Suprapubic skin (tissue), 4 donors: Measurements from ENCODE around the gene PREX1. TPM values are rescaled to one million over a fixed set of nuclear protein-coding genes. Genes with fewer than 3 reads are reported as not detected.

Experiments used
- DNase-seq, 2 donors: peaks; one replicate each; pipeline ENCODE4 v3.0.0-alpha.2; 2019; ENCODE audit warnings: low spot score in 2 of 2
- H3K27ac ChIP-seq: fragments of 200-600 bp; sonication (generic); one replicate; pipeline ENCODE4 v1.5.1; 2019
- H3K27me3 ChIP-seq: fragments of 200-600 bp; sonication (generic); one replicate; pipeline ENCODE4 v1.5.1; 2019
- H3K36me3 ChIP-seq: fragments of 200-600 bp; sonication (generic); one replicate; pipeline ENCODE4 v1.5.1; 2019
- H3K4me1 ChIP-seq: fragments of 200-600 bp; sonication (generic); one replicate; pipeline ENCODE4 v1.5.1; 2019
- H3K4me3 ChIP-seq: fragments of 200-600 bp; sonication (generic); one replicate; pipeline ENCODE4 v1.5.1; 2019; ENCODE audit warnings: mild to moderate bottlenecking
- H3K9me3 ChIP-seq: fragments of 200-600 bp; sonication (generic); one replicate; pipeline ENCODE4 v1.5.1; 2019
- CTCF ChIP-seq, 2 donors: fragments of 200-600 bp in 1 of 2; fragments of 450-650 bp in 1 of 2; sonication (generic) in 1 of 2; IDR thresholded peaks; one replicate each; pipeline ENCODE4 v1.5.1; 2016 to 2019; ENCODE audit warnings: antibody characterized with exemption in 2 of 2, mild to moderate bottlenecking in 1 of 2, moderate library complexity in 1 of 2
- EP300 ChIP-seq: sonication (generic); formaldehyde crosslinking; IDR thresholded peaks from one replicate; pipeline ENCODE4 v1.6.1; 2017; ENCODE audit warnings: antibody characterized with exemption
- POLR2A ChIP-seq, 2 donors: fragments of 450-650 bp; IDR thresholded peaks; one replicate each; pipeline ENCODE4 v1.6.1; 2017; ENCODE audit warnings: antibody characterized with exemption in 2 of 2, mild to moderate bottlenecking in 2 of 2, moderate library complexity in 2 of 2
- POLR2AphosphoS5 ChIP-seq, 3 donors: sonication (generic); formaldehyde crosslinking; IDR thresholded peaks; one replicate each; pipeline ENCODE4 v1.6.1; 2017; ENCODE audit warnings: antibody characterized with exemption in 3 of 3
- WGBS: methylation state at CpG from one replicate; pipeline ENCODE4 v1.1.5; 2018; 5-methylcytosine and 5-hydroxymethylcytosine counted together
- total RNA-seq, 4 donors: library from RNA; depleted of rRNA; stranded (reverse); fragments of >200 nt; gene quantifications; one replicate each; pipeline ENCODE4 v1.1.0, GENCODE V29; 2016

Gene PREX1
- total RNA-seq, 4 donors from 2014 or later = 4.7 to 15.1 (median 10.2) TPM

GRCh38 chr20:48684501-48685041, 143.2 kb downstream of the PREX1 start:
- DNase-seq = no peak
- H3K36me3 ChIP-seq = peaks cover 1% of the 10 kb centered on the region
- peaks cover 56% of the 10 kb centered on the region for H3K4me1 ChIP-seq
- no peak for TF ChIP-seq EP300
- TF ChIP-seq CTCF (IDR thresholded peaks at IDR 0.05) = no peak
- TF ChIP-seq POLR2AphosphoS5 (IDR thresholded peaks at IDR 0.05) = no peak
- TF ChIP-seq POLR2A (IDR thresholded peaks at IDR 0.05) = no peak
- H3K9me3 ChIP-seq = no peaks in the 10 kb centered on the region
- no peaks in the 10 kb centered on the region for H3K27me3 ChIP-seq
- no peak overlapping the region for H3K4me3 ChIP-seq
- H3K27ac ChIP-seq = no peak overlapping the region
- 72% methylated on average over 14 of the region's 14 CpGs for WGBS

- TF ChIP-seq POLR2AphosphoS5 (IDR thresholded peaks at IDR 0.05) (no peak), POLR2A (IDR thresholded peaks at IDR 0.05) (no peak), EP300 (no peak), CTCF (IDR thresholded peaks at IDR 0.05) (no peak)
- WGBS = 67% methylated on average over 12 of the region's 12 CpGs
- Histone ChIP-seq H3K4me1 (peaks cover 56% of the 10 kb centered on the region), H3K4me3 (no peak overlapping the region), H3K36me3 (peaks cover 7% of the 10 kb centered on the region), H3K27me3 (no peaks in the 10 kb centered on the region), H3K9me3 (no peaks in the 10 kb centered on the region), H3K27ac (no peak overlapping the region)
- no peak for DNase-seq
Measured at GRCh38 chr20:48683467-48684175, 144.2 kb downstream of the PREX1 start.

- Histone ChIP-seq H3K9me3 (no peaks in the 10 kb centered on the region), H3K4me3 (no peak overlapping the region), H3K36me3 (peaks cover 7% of the 10 kb centered on the region), H3K27ac (peak overlapping the region; percentile 4), H3K4me1 (peaks cover 56% of the 10 kb centered on the region), H3K27me3 (no peaks in the 10 kb centered on the region)
- DNase-seq = peak in 1 of 2 donors; percentile 87
- WGBS = 22% methylated on average over 11 of the region's 18 CpGs
- TF ChIP-seq POLR2A (IDR thresholded peaks at IDR 0.05) (no peak), EP300 (no peak), POLR2AphosphoS5 (IDR thresholded peaks at IDR 0.05) (peak in 1 of 3 donors; percentile 11), CTCF (IDR thresholded peaks at IDR 0.05) (no peak)
Measured at GRCh38 chr20:48682529-48683363, 145.1 kb downstream of the PREX1 start.

- Histone ChIP-seq H3K27me3 (no peaks in the 10 kb centered on the region), H3K27ac (no peak overlapping the region), H3K4me1 (peaks cover 51% of the 10 kb centered on the region), H3K36me3 (peaks cover 11% of the 10 kb centered on the region), H3K4me3 (no peak overlapping the region), H3K9me3 (no peaks in the 10 kb centered on the region)
- no peak for DNase-seq
- 65% methylated on average over 6 of the region's 6 CpGs for WGBS
- TF ChIP-seq POLR2AphosphoS5 (IDR thresholded peaks at IDR 0.05) (no peak), CTCF (IDR thresholded peaks at IDR 0.05) (no peak), EP300 (no peak), POLR2A (IDR thresholded peaks at IDR 0.05) (no peak)
Measured at GRCh38 chr20:48681873-48682426, 145.8 kb downstream of the PREX1 start.
